GM23248 (cell line): ENCODE measurements around the gene KDM4B.

Source experiments
- EZH2 ChIP-seq: fragments of 200-600 bp; sonication (generic); IDR thresholded peaks from 2 replicates; pipeline ENCODE4 v1.6.1; 2018; ENCODE audit warnings: antibody characterized with exemption, mild to moderate bottlenecking; ENCODE audit not compliant: insufficient read depth, poor library complexity, severe bottlenecking
- EZH2phosphoT487 ChIP-seq: fragments of 200-600 bp; sonication (generic); IDR thresholded peaks from 2 replicates; pipeline ENCODE4 v1.6.1; 2018; ENCODE audit warnings: antibody characterized with exemption, moderate library complexity, mild to moderate bottlenecking, low read depth; ENCODE audit not compliant: insufficient read depth

DNA sequence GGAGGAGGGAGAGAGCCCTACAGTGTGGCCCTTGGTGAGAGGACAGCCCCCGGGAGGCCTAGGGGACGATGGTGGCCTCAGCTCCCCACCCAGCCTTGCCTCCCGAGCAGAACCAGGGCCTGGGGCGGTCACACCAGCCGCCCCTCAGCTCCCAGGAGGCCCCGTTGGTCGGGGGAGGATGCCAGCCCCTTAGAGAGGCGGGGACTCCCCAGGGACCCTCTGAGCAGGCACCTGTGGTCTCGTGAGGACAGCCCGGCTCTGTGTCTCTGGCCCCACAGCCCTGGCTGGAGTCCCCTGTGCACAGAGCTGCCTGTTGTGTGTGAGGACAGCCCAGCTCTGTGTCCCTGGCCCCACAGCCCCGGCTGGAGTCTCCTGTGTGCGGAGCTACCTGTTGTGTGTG, 158.8 kb downstream of the KDM4B start:
- TF ChIP-seq EZH2 (no peak), EZH2phosphoT487 (no peak)
